Measurements from ENCODE around the gene TWNK. TPM values are rescaled to one million over a fixed set of nuclear protein-coding genes. Genes with fewer than 3 reads are reported as not detected.

TWNK gene
- total and polyA plus RNA-seq, 9 of the 15 experiments (the other 6 are each of a cell fraction or from before 2014, with no cell fraction given): 11.6 to 34.7 (median 17.4) TPM

GRCh38 chr10:100998991-100999741 is 11.8 kb downstream of the TWNK start:
- Histone ChIP-seq H3K9me1 (ENCODE audit: control insufficient read depth, insufficient read depth, low read length) (no peaks in the 10 kb centered on the region), H3K36me3 (ENCODE audit: control insufficient read depth, insufficient read depth, low read length) (peaks cover 36% of the 10 kb centered on the region; the same call in 2 of the 3 replicates), H3K4me2 (ENCODE audit: insufficient read depth, low read length) (peak overlapping the region; percentile 100), H2AFZ (ENCODE audit: low read depth, low read length) (peak overlapping the region; percentile 86), H3K27me3 (ENCODE audit: control insufficient read depth in 2 of 2, insufficient read depth in 2 of 2, low read length in 2 of 2) (no peaks in the 10 kb centered on the region), H4K20me1 (replicated peaks; ENCODE audit: control insufficient read depth, insufficient read depth, low read length) (no peaks in the 10 kb centered on the region), H3K4me3 (peak overlapping the region; percentile 76), H3K9me3 (replicated peaks; ENCODE audit: control insufficient read depth, insufficient read depth, low read depth, low read length) (no peaks in the 10 kb centered on the region), H3K4me1 (replicated peaks in 1 of 2; ENCODE audit: control insufficient read depth in 2 of 2, insufficient read depth in 2 of 2, low read length in 2 of 2) (peaks cover 26 to 81% of the 10 kb centered on the region in 2 experiments; a peak in 4 of 5 replicates), H3K79me2 (ENCODE audit: control insufficient read depth, insufficient read depth, low read length) (peaks cover 64% of the 10 kb centered on the region), H3K27ac (ENCODE audit: extremely low read depth, low read depth, low read length) (peak overlapping the region; percentile 93), H3K9ac (ENCODE audit: insufficient read depth in 1 of 2, low read depth in 2 of 2, low read length in 2 of 2) (peak overlapping the region; percentile 85 to 90)
- peak; percentile 72 for ATAC-seq
- FAIRE-seq: no peak
- CTCF ChIA-PET (ENCODE audit: low intra/inter-chr PET ratio): interaction anchor here (0.5 to 9.3 kb wide), 4 partner anchors 14 to 316 kb away, joined by 3 to 150 read pairs (median 3); no protein-coding TSS in a partner anchor
- BruUV-seq (replicated peaks): no TSS peak
- 2% methylated on average over 28 of the region's 83 CpGs for WGBS (ENCODE audit: insufficient coverage, low coverage, missing lambda C conversion rate)
- intact Hi-C loops (cut with micrococcal nuclease): loop anchor here (1.0 kb wide), 1 partner anchor 12 kb away; no protein-coding TSS in a partner anchor
- POLR2A ChIA-PET: interaction anchor here (0.6 to 1.0 kb wide), 3 partner anchors 12 to 59 kb away, joined by 3 to 5 read pairs (median 3); no protein-coding TSS in a partner anchor
- peak; percentile 55 to 82 (median 71) for DNase-seq (ENCODE audit: extremely low read depth in 1 of 4, low spot score in 3 of 4)
- in situ Hi-C loops (cut with MboI): loop anchor here (25.0 kb wide), 1 partner anchor 1038 kb away; no protein-coding TSS in a partner anchor
- TF ChIP-seq, protein P1, sequence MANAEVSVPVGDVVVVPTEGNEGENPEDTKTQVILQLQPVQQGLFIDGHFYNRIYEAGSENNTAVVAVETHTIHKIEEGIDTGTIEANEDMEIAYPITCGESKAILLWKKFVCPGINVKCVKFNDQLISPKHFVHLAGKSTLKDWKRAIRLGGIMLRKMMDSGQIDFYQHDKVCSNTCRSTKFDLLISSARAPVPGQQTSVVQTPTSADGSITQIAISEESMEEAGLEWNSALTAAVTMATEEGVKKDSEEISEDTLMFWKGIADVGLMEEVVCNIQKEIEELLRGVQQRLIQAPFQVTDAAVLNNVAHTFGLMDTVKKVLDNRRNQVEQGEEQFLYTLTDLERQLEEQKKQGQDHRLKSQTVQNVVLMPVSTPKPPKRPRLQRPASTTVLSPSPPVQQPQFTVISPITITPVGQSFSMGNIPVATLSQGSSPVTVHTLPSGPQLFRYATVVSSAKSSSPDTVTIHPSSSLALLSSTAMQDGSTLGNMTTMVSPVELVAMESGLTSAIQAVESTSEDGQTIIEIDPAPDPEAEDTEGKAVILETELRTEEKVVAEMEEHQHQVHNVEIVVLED (CRISPR knock-in tag; IDR thresholded peaks at IDR 0.05): peak; percentile 17; the same call in 1 of the 2 replicates
- no peak for TF ChIP-seq SMAD3 (CRISPR knock-in tag; conservative IDR thresholded peaks at IDR 0.05)
- TF ChIP-seq, protein P2, sequence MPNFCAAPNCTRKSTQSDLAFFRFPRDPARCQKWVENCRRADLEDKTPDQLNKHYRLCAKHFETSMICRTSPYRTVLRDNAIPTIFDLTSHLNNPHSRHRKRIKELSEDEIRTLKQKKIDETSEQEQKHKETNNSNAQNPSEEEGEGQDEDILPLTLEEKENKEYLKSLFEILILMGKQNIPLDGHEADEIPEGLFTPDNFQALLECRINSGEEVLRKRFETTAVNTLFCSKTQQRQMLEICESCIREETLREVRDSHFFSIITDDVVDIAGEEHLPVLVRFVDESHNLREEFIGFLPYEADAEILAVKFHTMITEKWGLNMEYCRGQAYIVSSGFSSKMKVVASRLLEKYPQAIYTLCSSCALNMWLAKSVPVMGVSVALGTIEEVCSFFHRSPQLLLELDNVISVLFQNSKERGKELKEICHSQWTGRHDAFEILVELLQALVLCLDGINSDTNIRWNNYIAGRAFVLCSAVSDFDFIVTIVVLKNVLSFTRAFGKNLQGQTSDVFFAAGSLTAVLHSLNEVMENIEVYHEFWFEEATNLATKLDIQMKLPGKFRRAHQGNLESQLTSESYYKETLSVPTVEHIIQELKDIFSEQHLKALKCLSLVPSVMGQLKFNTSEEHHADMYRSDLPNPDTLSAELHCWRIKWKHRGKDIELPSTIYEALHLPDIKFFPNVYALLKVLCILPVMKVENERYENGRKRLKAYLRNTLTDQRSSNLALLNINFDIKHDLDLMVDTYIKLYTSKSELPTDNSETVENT (CRISPR knock-in tag; IDR thresholded peaks at IDR 0.05): 0 out of 2 replicates have a peak, but pooled peaks have one; percentile 30
- TF ChIP-seq TEAD1 (CRISPR knock-in tag; IDR thresholded peaks at IDR 0.05): 0 out of 4 replicates have a peak, but pooled peaks of 1 of the 2 experiments have one; percentile 9
- TF ChIP-seq, protein P3, sequence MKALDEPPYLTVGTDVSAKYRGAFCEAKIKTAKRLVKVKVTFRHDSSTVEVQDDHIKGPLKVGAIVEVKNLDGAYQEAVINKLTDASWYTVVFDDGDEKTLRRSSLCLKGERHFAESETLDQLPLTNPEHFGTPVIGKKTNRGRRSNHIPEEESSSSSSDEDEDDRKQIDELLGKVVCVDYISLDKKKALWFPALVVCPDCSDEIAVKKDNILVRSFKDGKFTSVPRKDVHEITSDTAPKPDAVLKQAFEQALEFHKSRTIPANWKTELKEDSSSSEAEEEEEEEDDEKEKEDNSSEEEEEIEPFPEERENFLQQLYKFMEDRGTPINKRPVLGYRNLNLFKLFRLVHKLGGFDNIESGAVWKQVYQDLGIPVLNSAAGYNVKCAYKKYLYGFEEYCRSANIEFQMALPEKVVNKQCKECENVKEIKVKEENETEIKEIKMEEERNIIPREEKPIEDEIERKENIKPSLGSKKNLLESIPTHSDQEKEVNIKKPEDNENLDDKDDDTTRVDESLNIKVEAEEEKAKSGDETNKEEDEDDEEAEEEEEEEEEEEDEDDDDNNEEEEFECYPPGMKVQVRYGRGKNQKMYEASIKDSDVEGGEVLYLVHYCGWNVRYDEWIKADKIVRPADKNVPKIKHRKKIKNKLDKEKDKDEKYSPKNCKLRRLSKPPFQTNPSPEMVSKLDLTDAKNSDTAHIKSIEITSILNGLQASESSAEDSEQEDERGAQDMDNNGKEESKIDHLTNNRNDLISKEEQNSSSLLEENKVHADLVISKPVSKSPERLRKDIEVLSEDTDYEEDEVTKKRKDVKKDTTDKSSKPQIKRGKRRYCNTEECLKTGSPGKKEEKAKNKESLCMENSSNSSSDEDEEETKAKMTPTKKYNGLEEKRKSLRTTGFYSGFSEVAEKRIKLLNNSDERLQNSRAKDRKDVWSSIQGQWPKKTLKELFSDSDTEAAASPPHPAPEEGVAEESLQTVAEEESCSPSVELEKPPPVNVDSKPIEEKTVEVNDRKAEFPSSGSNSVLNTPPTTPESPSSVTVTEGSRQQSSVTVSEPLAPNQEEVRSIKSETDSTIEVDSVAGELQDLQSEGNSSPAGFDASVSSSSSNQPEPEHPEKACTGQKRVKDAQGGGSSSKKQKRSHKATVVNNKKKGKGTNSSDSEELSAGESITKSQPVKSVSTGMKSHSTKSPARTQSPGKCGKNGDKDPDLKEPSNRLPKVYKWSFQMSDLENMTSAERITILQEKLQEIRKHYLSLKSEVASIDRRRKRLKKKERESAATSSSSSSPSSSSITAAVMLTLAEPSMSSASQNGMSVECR (CRISPR knock-in tag; IDR thresholded peaks at IDR 0.05): peak; percentile 59
- TF ChIP-seq HMGN3 (IDR thresholded peaks at IDR 0.05; ENCODE audit: borderline replicate concordance, extremely low read depth, insufficient read length, low read depth, low read length): peak; percentile 33
- no peak for TF ChIP-seq MCM2 (IDR thresholded peaks at IDR 0.05; ENCODE audit: low read depth)
- TF ChIP-seq NFIC (IDR thresholded peaks at IDR 0.05): peak; percentile 7; the same call in 1 of the 2 replicates
- TF ChIP-seq CREM (IDR thresholded peaks at IDR 0.05; ENCODE audit: low read depth): peak; percentile 79
- TF ChIP-seq SUPT5H (IDR thresholded peaks at IDR 0.05): peak; percentile 46
- no peak for TF ChIP-seq ELF4 (CRISPR knock-in tag; IDR thresholded peaks at IDR 0.05)

Data from K562 (cell line).